ENCODE measurements around the gene GPSM1. TPM values are rescaled to one million over a fixed set of nuclear protein-coding genes. Genes with fewer than 3 reads are reported as not detected.

The GPSM1 gene
- total and polyA plus RNA-seq, 9 of the 15 experiments (the other 6 are each of a cell fraction or from before 2014, with no cell fraction given): 0.04 to 14.2 (median 3.1) TPM

GRCh38 chr9:136322756-136323330, 4.5 kb upstream of the GPSM1 start:
- Histone ChIP-seq H3K36me3 (ENCODE audit: control insufficient read depth, insufficient read depth, low read length) (no peaks in the 10 kb centered on the region), H3K27ac (ENCODE audit: extremely low read depth, low read depth, low read length) (no peak overlapping the region), H3K9me3 (replicated peaks; ENCODE audit: control insufficient read depth, insufficient read depth, low read depth, low read length) (no peaks in the 10 kb centered on the region), H3K4me2 (ENCODE audit: insufficient read depth, low read length) (no peak overlapping the region), H3K4me1 (replicated peaks in 1 of 2; ENCODE audit: control insufficient read depth in 2 of 2, insufficient read depth in 2 of 2, low read length in 2 of 2) (peaks cover under 1 to 65% of the 10 kb centered on the region in 2 experiments; a peak in 4 of 5 replicates), H4K20me1 (replicated peaks; ENCODE audit: control insufficient read depth, insufficient read depth, low read length) (no peaks in the 10 kb centered on the region; the same call in none of the 2 replicates), H3K9me1 (ENCODE audit: control insufficient read depth, insufficient read depth, low read length) (no peaks in the 10 kb centered on the region), H3K79me2 (ENCODE audit: control insufficient read depth, insufficient read depth, low read length) (no peaks in the 10 kb centered on the region), H3K9ac (ENCODE audit: insufficient read depth in 1 of 2, low read depth in 2 of 2, low read length in 2 of 2) (peak overlapping the region in 1 of 2 experiments; percentile 48; a peak in 1 of 4 replicates), H3K27me3 (ENCODE audit: control insufficient read depth in 2 of 2, insufficient read depth in 2 of 2, low read length in 2 of 2) (peaks cover 19 to 40% of the 10 kb centered on the region in 2 experiments; a peak in 4 of 5 replicates), H2AFZ (ENCODE audit: low read depth, low read length) (no peak overlapping the region), H3K4me3 (no peak overlapping the region)
- DNase-seq (ENCODE audit: extremely low read depth in 1 of 4, low spot score in 3 of 4) (no peak), ATAC-seq (0 out of 3 replicates have a peak, but pooled peaks have one; percentile 5), FAIRE-seq (no peak)
- CTCF ChIA-PET (ENCODE audit: low intra/inter-chr PET ratio): no interaction called here
- intact Hi-C loops (cut with micrococcal nuclease): no loop called here
- TF ChIP-seq SNRNP70 (optimal IDR thresholded peaks at IDR 0.05; ENCODE audit: low read depth, low read length): no peak
- in situ Hi-C loops (cut with MboI): no loop called here
- no TSS peak for BruUV-seq (replicated peaks)
- POLR2A ChIA-PET: interaction anchor here (0.7 to 1.9 kb wide), 4 partner anchors 10 to 363 kb away, joined by 3 to 6 read pairs (median 3); no protein-coding TSS in a partner anchor
- 37% methylated on average over 15 of the region's 23 CpGs for WGBS (ENCODE audit: insufficient coverage, low coverage, missing lambda C conversion rate)

GRCh38 chr9:136323371-136323789, 4.0 kb upstream of the GPSM1 start:
- in situ Hi-C loops (cut with MboI) (no loop called here), intact Hi-C loops (cut with micrococcal nuclease) (no loop called here)
- peak overlapping the region in 1 of 2 experiments; percentile 66; a peak in 1 of 4 replicates for H3K9ac ChIP-seq (ENCODE audit: insufficient read depth in 1 of 2, low read depth in 2 of 2, low read length in 2 of 2)
- no TSS peak for BruUV-seq (replicated peaks)
- H3K9me3 ChIP-seq (replicated peaks; ENCODE audit: control insufficient read depth, insufficient read depth, low read depth, low read length): no peaks in the 10 kb centered on the region
- no peak overlapping the region for H3K27ac ChIP-seq (ENCODE audit: extremely low read depth, low read depth, low read length)
- WGBS (ENCODE audit: insufficient coverage, low coverage, missing lambda C conversion rate): 43% methylated on average over 15 of the region's 17 CpGs
- POLR2A ChIA-PET: interaction anchor here (0.7 to 1.9 kb wide), 2 partner anchors 10 to 363 kb away, joined by 3 to 6 read pairs; no protein-coding TSS in a partner anchor
- peaks cover 5% of the 10 kb centered on the region for H3K79me2 ChIP-seq (ENCODE audit: control insufficient read depth, insufficient read depth, low read length)
- DNase-seq (ENCODE audit: extremely low read depth in 1 of 4, low spot score in 3 of 4): no peak
- CTCF ChIA-PET (ENCODE audit: low intra/inter-chr PET ratio): no interaction called here
- H4K20me1 ChIP-seq (replicated peaks; ENCODE audit: control insufficient read depth, insufficient read depth, low read length): no peaks in the 10 kb centered on the region; the same call in none of the 2 replicates
- no peaks in the 10 kb centered on the region for H3K36me3 ChIP-seq (ENCODE audit: control insufficient read depth, insufficient read depth, low read length)
- peaks cover 4 to 66% of the 10 kb centered on the region in 2 experiments for H3K4me1 ChIP-seq (replicated peaks in 1 of 2; ENCODE audit: control insufficient read depth in 2 of 2, insufficient read depth in 2 of 2, low read length in 2 of 2)
- no peak overlapping the region for H3K4me2 ChIP-seq (ENCODE audit: insufficient read depth, low read length)
- no peaks in the 10 kb centered on the region for H3K9me1 ChIP-seq (ENCODE audit: control insufficient read depth, insufficient read depth, low read length)
- no peak overlapping the region for H3K4me3 ChIP-seq
- H2AFZ ChIP-seq (ENCODE audit: low read depth, low read length): no peak overlapping the region
- ATAC-seq: no peak
- H3K27me3 ChIP-seq (ENCODE audit: control insufficient read depth in 2 of 2, insufficient read depth in 2 of 2, low read length in 2 of 2): peaks cover 19 to 35% of the 10 kb centered on the region in 2 experiments; a peak in 4 of 5 replicates
- no peak for FAIRE-seq
- TF ChIP-seq ZNF583 (CRISPR knock-in tag; IDR thresholded peaks at IDR 0.05) (no peak), ZNF584 (CRISPR knock-in tag; IDR thresholded peaks at IDR 0.05; ENCODE audit: low read depth) (no peak), JUND (IDR thresholded peaks at IDR 0.05; ENCODE audit: borderline replicate concordance, low read depth, low read length) (no peak), JUND (tag; IDR thresholded peaks at IDR 0.05; ENCODE audit: borderline replicate concordance, low read depth, low read length) (no peak), ZNF280A (IDR thresholded peaks at IDR 0.05; ENCODE audit: low read depth, partially characterized antibody) (no peak), TBL1XR1 (IDR thresholded peaks at IDR 0.05; ENCODE audit: low read length in 2 of 2) (no peak), BCOR (IDR thresholded peaks at IDR 0.05) (no peak), SREBF1 (IDR thresholded peaks at IDR 0.05; ENCODE audit: borderline replicate concordance, low read depth, low read length) (no peak), NFE2 (IDR thresholded peaks at IDR 0.05; ENCODE audit: low read depth) (no peak), RCOR1 (IDR thresholded peaks at IDR 0.05; ENCODE audit: borderline replicate concordance in 1 of 2, low read depth in 2 of 2, low read length in 2 of 2) (no peak), CCAR2 (IDR thresholded peaks at IDR 0.05; ENCODE audit: low read depth, low read length) (no peak), RBM39 (optimal IDR thresholded peaks at IDR 0.05; ENCODE audit: low read depth, low read length) (no peak), ZNF24 (IDR thresholded peaks at IDR 0.05) (no peak), NR3C1 (CRISPR knock-in tag; IDR thresholded peaks at IDR 0.05) (no peak), MED1 (CRISPR knock-in tag; IDR thresholded peaks at IDR 0.05; ENCODE audit: borderline replicate concordance) (no peak)

All from K562 (cell line).